Fibroblast of pulmonary artery (primary cell): ENCODE data around the gene TRAF1.
A peak's percentile ranks its signal among the peaks of the same experiment; 100 is the strongest.

Experiments
- DNase-seq: peaks from one replicate; pipeline ENCODE4 v3.0.0-alpha.2; 2010; ENCODE audit warnings: low read depth
- H3K4me3 ChIP-seq: replicated peaks from 2 replicates; pipeline ENCODE4 v1.5.1; 2011; ENCODE audit warnings: low read depth, mild to moderate bottlenecking, control low read depth, low read length, moderate library complexity
- TF ChIP-seq, protein P1 (sequence below): IDR thresholded peaks from 2 replicates; pipeline ENCODE4 v1.5.1; 2011; ENCODE audit warnings: mild to moderate bottlenecking, control low read depth, low read length, inconsistent platforms; ENCODE audit errors: missing control alignments

The TRAF1 gene

DNA sequence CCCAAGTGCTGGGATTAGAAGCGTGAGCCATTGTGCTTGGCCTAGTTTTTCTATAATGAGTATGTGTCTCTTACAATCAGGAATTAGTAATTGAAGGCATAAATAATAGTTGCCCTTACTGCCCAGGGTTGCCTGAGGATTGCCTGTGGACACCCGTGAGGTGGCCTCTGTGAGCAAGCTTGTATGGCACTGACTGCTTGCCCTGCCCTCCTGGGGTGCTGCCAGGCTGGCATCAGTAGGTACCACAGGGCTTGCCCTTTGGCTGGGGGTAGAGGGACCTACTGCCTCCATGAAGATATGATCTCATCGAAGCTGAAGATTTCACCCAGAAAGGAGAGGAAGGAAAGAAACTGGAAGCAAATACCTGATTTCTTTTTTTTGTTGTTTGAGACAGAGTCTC, 25.8 kb downstream of the TRAF1 start:
- DNase-seq: no peak
- TF ChIP-seq, protein P1, sequence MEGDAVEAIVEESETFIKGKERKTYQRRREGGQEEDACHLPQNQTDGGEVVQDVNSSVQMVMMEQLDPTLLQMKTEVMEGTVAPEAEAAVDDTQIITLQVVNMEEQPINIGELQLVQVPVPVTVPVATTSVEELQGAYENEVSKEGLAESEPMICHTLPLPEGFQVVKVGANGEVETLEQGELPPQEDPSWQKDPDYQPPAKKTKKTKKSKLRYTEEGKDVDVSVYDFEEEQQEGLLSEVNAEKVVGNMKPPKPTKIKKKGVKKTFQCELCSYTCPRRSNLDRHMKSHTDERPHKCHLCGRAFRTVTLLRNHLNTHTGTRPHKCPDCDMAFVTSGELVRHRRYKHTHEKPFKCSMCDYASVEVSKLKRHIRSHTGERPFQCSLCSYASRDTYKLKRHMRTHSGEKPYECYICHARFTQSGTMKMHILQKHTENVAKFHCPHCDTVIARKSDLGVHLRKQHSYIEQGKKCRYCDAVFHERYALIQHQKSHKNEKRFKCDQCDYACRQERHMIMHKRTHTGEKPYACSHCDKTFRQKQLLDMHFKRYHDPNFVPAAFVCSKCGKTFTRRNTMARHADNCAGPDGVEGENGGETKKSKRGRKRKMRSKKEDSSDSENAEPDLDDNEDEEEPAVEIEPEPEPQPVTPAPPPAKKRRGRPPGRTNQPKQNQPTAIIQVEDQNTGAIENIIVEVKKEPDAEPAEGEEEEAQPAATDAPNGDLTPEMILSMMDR: no peak

DNA sequence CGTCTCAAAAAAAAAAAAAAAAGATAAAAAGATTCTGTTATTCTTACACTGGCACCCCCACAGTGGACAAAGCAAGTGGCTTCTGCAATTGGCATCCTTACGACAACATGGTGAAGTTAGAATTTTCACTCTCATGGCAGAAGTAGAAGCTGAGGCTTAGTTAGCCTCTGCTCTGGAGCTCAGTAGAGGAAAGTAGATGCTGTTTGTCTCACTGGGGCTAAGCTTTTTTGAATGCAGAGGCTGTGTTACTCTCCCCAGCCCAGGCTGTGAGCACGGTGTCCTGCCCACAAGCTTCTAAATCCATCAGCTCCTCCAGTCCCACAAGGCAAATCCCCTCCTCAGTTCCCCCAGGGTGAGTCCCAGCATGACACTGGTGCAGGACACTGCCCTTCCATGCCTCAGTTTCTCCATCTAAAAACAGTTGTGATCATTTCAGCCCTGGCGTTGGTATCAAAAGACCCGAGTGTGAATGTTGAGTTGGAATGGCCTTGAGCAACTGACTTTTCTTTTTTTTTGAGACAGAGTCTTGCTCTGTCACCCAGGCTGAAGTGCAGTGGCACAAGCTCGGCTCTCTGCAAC, 27.0 kb downstream of the TRAF1 start:
- no peak for DNase-seq
- no peak overlapping the region for H3K4me3 ChIP-seq
- TF ChIP-seq, protein P1: no peak

More for the DNA sequence above, 25.8 kb downstream of the TRAF1 start:
- H3K4me3 ChIP-seq: no peak overlapping the region

DNA sequence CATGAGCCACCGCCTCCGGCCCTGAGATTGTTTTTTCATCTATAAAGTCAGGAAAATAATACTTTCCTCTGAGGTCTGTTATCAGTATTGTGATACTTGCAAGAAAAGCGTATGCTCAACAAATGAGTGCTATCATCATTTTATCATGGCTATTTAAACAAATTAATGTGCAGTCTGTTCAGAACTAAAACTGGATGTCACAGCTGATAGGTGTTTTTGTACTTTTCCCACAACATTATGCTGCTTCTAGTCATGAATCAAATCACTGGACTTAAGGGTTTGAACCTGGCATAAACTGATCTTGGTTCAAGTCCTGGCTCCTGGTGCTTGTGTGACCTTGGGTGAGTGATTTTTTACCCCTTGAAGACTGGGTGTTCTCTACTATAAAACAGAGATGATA, 28.2 kb downstream of the TRAF1 start:
- no peak overlapping the region for H3K4me3 ChIP-seq
- TF ChIP-seq, protein P1: no peak
- no peak for DNase-seq

DNA sequence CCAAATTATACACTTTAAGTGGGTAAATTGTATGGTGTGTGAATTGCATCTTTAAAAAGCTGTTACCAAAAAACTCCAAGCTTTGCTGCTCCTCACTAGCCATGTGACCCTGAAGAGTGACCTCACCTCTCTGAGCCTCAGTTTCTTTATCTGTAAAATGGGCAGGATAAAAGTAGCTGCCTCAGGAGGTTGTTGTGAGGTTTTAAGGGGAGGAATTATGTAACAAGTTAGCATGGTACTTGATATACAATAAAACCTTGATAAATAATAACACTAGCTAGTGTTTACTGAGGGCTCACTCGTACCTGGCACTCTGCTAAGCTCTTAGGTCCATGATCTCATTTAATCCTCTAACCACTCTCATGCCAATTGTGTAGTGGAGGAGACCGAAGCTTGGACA, 30.6 kb downstream of the TRAF1 start:
- no peak for DNase-seq
- H3K4me3 ChIP-seq: no peak overlapping the region
- TF ChIP-seq, protein P1: no peak

DNA sequence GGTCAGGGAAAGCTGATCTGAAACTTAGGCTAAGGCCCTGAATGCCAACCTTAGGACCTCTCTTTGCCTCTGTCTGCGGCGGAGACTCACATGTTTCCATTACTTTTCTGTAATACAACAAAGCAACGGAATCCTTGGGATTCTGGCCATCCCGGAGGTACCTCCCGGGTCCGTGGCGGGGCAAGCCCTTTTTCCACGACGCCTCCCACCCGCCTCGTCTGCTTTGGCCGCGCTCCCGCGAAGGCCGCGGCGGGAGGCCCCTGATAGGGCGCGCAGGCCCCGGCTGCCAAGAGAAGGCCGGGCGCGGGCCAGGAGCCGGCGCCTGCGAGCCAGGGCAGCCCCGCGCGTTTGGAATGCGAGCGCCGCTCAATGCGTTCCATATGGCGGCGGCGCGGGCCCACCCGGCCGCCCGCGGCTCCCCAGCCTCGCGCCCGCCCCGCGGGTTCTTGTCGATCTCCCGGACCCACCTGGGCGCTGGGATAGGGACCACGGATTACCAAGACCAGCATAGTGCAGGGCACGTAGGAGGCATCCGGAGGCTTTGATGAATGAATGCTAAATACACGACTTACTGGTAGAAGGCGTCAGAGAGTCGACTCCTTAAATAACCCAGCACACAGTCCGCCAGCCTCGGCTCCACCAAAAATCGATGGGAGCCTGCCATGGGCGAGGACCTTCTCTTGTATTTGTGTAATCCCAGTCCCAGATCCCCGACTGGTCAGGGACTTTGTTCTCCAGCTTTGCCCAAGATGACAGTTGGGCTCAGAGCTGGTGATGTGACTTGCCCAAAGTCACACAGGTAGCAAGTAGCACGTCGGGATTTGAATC, 32.1 kb downstream of the TRAF1 start:
- peak; percentile 40 for DNase-seq

DNA sequence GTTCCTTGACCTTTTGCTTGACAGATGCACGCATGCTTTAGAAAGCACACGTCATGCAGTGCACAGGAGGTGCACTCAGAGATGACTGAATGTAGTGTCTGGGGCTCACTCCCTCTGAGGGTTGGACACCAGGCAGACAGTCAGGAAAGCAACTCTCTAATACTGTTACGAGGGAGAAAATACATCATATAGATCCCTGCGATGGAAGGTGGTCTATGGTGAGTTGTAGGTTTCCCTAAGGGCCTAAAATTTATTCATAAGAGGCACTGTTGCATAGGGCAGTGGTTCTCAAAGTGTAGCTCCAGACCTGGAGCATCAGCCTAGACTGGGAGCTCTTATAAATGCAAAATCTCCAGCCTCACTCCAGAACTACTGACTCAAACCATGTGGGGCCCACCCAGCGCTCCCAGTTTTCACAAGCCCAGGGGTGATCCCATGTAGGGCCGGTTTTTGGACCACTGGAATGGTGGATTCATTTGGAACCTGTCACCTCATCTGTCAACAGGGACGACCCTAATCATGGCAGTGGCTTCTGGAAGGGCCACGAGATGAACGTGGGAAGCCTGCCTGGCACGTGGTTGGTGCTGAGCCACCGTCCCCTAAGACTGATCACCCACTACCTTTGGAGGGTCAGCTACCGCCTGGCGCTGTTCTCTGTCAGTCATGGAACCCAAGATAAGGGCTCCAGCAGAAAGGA, 32.8 kb downstream of the TRAF1 start:
- H3K4me3 ChIP-seq: no peak overlapping the region
- TF ChIP-seq, protein P1: no peak
- DNase-seq: no peak

More for the DNA sequence above, 32.1 kb downstream of the TRAF1 start:
- TF ChIP-seq, protein P1: no peak
- no peak overlapping the region for H3K4me3 ChIP-seq
